Activated CD4-positive, alpha-beta T cell treated with anti-CD3 and anti-CD28 coated beads for 48 hours (primary cell): Measurements from ENCODE around the gene PHRF1.
A peak's percentile ranks its signal among the peaks of the same experiment; 100 is the strongest.

Experiments used
- DNase-seq: peaks from one replicate; pipeline ENCODE4 v3.0.0-alpha.2; 2020

Gene PHRF1

GRCh38 chr11:539971-540481, 36.2 kb upstream of the PHRF1 start:
- no peak for DNase-seq

- no peak for DNase-seq
Measured at GRCh38 chr11:540583-541432, 35.5 kb upstream of the PHRF1 start.

GRCh38 chr11:541433-541885, 34.8 kb upstream of the PHRF1 start:
- DNase-seq = no peak

GRCh38 chr11:544817-545166, 31.5 kb upstream of the PHRF1 start:
- DNase-seq = no peak

GRCh38 chr11:545171-545570, 31.1 kb upstream of the PHRF1 start:
- no peak for DNase-seq

DNA sequence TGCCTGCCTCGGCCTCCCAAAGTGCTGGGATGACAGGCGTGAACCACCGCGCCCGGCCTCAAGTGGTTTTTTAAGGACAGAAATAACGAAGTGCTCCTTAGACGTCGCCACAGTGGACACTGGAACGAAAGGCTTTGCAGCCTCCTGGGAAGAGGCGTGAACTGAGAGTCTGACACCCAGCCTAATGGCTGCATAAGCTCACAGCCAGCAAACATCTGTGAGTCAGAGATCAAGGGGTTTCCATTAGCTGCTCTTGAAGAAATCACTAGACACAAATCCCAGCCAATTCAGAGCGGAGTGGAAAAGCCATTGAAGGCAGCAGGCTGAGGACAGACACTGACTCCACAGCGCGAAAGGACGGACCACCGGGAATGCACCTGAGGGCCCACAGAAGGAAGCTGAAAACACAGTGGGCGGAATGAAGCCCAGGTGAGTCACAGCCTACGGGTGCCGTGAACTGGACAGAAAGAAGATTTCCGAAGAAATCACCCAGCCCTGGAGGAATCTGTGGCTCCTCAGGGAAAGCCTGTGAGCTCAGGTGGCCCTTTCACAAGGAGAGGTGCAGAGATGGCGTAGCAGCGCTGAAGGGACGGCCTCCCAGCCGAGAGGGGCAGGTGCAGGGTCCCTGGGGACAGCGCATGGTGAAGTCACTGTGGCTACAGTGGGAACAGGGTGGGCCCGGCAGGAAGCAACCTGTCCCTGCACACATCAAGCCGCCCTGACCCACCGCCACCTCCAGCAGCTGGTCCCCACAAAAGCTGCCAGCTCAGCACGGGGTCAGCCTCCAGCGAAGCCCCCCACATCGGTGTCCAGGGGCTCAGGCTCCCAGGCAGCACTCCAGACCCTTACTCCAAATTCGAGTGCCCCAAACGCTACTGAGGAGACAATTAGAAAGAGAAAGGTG, 27.3 kb upstream of the PHRF1 start:
- no peak for DNase-seq

DNA sequence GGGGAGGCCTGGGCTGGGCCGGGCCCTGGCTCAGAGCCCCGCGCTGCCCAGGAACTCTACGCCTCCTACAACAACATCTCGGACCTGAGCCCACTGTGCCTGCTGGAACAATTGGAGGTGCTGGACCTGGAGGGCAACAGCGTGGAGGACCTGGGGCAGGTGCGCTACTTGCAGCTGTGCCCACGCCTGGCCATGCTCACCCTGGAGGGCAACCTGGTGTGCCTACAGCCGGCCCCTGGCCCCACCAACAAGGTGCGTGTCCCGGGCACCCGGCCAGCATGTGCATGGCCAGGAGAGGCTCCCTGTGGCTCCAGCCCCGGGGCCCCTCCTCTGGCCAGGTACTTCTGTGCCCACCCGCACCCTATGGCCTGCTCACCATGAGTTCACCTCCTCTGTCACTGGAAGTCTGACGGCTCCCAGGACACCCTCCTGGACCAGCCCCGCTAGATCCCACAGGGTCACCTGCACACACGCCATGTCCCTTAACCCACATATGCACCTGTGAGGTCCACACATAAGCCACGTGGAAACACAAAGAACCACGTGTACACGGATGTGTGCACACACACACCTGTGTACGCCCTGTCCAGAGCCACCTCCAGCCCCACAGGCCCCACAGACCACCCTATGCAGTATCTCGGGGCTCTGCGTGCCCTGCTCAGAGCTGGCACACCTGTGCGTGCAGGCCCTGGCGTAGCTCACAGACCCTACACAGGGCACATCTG, 26.1 kb upstream of the PHRF1 start:
- no peak for DNase-seq

GRCh38 chr11:550746-551085, 25.6 kb upstream of the PHRF1 start:
- no peak for DNase-seq

DNA sequence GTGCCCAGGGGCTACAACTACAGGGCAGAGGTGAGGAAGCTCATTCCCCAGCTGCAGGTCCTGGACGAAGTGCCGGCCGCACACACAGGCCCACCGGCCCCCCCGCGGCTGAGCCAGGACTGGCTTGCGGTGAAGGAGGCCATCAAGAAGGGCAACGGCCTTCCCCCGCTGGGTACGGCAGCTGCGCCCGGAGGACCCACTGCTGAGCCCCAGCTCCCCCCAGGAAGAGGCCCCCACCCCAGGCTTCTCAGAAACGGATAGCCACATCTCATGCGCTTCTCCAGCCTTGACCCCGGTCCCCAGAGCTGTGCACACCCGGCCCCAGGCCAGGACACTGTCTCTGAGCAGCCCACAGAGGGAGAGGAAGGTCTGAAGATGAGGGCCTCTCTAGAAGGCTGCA, 25.1 kb upstream of the PHRF1 start:
- no peak for DNase-seq

- DNase-seq = no peak
Measured at GRCh38 chr11:551596-551995, 24.7 kb upstream of the PHRF1 start.

DNA sequence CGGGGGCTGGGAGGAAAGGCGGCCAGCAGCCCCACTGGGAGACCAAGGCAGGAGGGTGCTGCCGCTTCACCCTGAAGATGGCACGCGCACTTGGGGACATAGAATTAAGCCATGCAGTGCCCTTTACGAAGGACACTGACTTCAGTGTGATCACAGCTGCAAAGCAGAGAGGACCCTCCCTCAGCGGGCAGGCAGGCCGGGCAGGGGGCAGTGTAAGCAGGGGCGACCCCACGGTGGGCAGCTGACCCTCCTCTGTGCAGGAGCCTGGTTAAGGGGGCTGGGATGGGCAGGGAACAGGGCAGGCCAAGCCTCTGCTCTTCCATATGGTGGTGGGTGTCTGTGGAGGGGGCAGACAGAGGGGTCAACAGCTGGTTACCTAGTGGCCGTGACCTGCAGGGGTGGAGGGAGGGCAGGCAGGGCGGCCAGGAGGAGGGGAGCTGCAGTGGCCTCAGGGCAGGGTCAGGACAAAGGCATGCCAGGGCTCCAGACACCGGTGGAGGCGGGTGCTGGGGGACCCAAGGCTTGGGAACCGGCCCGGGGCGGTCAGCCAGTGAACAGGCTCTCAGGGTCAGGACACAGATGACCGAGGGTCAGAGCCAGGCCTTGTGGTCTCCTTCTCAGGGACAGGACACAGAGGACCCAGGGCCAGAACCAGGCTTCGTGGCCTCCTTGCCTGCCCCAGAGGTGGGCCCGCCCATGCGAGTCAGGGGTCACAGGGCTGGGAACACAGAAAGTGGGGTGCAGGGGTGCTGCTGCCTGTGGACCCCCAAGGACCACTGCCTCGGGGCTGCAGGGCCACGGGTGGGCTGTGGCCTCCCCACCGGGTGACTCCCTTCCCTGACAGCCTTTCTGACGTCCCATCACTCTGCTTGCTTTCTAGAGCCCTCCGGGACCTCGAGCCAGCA, 22.9 kb upstream of the PHRF1 start:
- DNase-seq = no peak

DNA sequence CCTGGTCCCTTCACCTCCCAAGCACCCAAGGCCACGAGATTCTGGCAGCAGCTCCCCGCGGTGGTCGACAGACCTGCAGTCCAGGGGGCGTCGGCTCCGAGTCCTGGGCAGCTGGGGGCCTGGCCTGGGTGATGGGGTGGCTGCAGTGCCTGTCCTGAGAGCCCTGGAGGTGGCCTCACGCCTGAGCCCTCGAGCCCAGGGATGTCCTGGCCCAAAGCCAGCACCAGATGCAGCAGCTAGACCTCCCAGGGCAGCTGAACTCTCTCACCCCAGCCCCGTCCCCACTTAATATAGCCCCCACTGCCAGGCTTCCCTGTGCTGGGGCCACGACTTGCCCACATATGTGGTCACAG, 22.3 kb upstream of the PHRF1 start:
- no peak for DNase-seq

GRCh38 chr11:554428-555226, 21.6 kb upstream of the PHRF1 start:
- peak; percentile 80 for DNase-seq

DNA sequence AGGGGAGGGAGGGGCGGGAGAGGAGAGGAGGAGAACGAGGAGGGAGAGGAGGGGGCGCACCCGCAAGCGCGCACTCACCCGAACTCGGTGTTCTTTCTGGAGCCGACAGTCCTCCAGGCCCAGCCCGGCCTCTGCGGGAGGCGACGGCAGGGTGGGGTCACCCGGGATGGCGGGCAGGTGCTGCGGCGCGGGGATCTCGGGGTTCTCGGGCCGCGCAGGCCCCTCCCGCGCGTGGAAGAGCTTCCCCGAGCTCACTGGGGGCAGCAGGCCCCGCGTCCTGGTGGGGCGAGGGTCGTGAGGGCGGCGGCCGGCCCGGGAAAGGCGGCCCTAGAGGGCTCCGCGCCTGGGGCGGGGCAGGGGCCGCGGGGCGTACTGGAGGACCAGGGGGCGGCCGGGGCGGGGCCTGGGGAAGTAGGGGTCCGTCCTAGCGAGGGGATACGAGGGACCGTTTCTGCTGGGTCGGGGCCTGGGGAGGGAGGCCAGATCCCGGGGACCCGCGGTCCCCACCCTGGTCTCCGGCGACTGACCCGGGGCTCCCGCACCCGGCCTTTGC, 21.0 kb upstream of the PHRF1 start:
- no peak for DNase-seq

GRCh38 chr11:555780-556661, 20.2 kb upstream of the PHRF1 start:
- no peak for DNase-seq

- DNase-seq = no peak
Measured at GRCh38 chr11:556662-557256, 19.5 kb upstream of the PHRF1 start.

DNA sequence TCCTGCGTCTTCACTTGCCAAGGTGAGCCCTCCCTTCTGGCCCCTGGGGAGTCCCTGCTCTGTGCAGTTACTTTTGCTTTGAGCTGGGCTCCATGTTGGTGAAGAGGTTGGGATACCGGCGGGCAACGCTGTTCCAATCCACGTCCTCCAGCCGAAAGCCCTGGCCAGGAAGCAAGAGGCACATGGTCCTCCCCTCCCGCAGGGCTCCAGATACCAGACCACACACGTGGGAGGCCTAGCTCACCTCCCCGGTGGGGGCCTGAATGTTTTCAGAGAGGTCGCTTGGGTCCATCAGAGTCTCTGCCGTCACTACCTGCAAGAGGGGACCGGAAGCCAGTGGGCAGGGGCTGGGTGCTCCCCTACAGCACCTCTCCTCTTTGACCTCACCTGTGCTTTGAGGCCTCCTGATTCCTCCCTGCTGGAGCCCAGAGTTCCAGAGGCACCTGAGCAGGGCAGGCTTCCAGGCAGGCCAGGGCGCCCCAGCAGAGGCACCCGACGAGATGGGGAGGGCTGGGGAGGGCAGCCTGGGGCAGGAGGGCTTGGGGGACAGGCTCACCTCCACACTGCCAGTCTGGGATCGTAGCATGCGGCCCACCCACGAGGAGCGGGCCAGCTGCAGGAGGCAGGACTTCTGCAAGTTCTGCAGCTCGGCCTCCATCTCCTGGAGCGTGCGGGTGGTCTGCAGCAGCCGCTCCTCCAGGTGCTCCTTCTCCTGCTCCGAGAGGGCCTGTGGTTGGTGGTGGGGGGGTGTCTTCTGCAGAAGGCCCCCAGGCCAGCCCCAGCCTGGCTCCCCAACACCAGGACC, 18.7 kb upstream of the PHRF1 start:
- no peak for DNase-seq

- DNase-seq = no peak
Measured at GRCh38 chr11:558503-558902, 17.8 kb upstream of the PHRF1 start.
